ENCODE results near the gene CHST4. TPM values are rescaled to one million over a fixed set of nuclear protein-coding genes. Genes with fewer than 3 reads are reported as not detected.

CHST4 gene
- total RNA-seq, 1 donor from 2014 or later = 0.09 TPM

DNA sequence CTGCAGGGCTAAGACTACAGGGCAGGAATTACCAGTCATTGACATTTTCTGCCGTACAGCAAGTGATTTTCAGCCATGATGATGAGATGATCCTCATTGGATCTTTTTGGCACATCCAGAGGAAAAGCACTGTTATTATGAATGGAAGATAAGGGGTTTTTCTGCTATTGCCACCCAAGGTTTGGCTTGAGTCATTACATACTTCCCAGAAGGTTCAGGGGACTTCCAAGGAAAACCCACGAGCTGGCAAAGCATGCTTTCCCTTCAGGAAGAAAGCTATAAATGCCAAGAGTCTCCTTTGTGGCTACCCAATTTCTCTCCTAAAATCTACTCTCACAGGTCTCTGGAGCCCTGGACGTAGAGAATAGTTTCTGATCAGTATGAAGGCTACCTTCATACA is 6.1 kb downstream of the CHST4 start:
- Histone ChIP-seq H3K4me2 (ENCODE audit: low read length) (no peak overlapping the region), H3K27ac (ENCODE audit: low read depth, low read length) (no peak overlapping the region), H2AFZ (ENCODE audit: low read depth, low read length) (no peak overlapping the region), H3K27me3 (ENCODE audit: insufficient read depth, low read length) (no peaks in the 10 kb centered on the region), H3K4me1 (ENCODE audit: insufficient read depth, low read length) (no peaks in the 10 kb centered on the region), H3K9ac (ENCODE audit: low read length) (no peak overlapping the region), H3K79me2 (ENCODE audit: insufficient read depth, low read length) (no peaks in the 10 kb centered on the region), H3K36me3 (ENCODE audit: insufficient read depth, low read length) (no peaks in the 10 kb centered on the region), H3K4me3 (ENCODE audit: insufficient read depth, low read depth, low read length) (no peak overlapping the region), H3K9me3 (ENCODE audit: insufficient read depth, low read depth, low read length) (no peaks in the 10 kb centered on the region), H4K20me1 (ENCODE audit: insufficient read depth, low read length) (no peaks in the 10 kb centered on the region)
- no peaks in the 10 kb centered on the region for H3K4me1 Mint-ChIP-seq (ENCODE audit: low read depth, unreplicated experiment)
- no peaks in the 10 kb centered on the region for H3K36me3 Mint-ChIP-seq (ENCODE audit: low read depth, unreplicated experiment)
- TF ChIP-seq, protein P1, sequence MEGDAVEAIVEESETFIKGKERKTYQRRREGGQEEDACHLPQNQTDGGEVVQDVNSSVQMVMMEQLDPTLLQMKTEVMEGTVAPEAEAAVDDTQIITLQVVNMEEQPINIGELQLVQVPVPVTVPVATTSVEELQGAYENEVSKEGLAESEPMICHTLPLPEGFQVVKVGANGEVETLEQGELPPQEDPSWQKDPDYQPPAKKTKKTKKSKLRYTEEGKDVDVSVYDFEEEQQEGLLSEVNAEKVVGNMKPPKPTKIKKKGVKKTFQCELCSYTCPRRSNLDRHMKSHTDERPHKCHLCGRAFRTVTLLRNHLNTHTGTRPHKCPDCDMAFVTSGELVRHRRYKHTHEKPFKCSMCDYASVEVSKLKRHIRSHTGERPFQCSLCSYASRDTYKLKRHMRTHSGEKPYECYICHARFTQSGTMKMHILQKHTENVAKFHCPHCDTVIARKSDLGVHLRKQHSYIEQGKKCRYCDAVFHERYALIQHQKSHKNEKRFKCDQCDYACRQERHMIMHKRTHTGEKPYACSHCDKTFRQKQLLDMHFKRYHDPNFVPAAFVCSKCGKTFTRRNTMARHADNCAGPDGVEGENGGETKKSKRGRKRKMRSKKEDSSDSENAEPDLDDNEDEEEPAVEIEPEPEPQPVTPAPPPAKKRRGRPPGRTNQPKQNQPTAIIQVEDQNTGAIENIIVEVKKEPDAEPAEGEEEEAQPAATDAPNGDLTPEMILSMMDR (IDR thresholded peaks at IDR 0.05; ENCODE audit: insufficient read depth, low read depth, low read length) = no peak
- TF ChIP-seq EZH2 (IDR thresholded peaks at IDR 0.05; ENCODE audit: insufficient read depth, low read length) = no peak
- no peak overlapping the region for H3K27ac Mint-ChIP-seq (ENCODE audit: unreplicated experiment)
- H3K4me3 Mint-ChIP-seq (ENCODE audit: unreplicated experiment) = no peak overlapping the region
- no peaks in the 10 kb centered on the region for H3K27me3 Mint-ChIP-seq (ENCODE audit: low read depth, unreplicated experiment)
- FAIRE-seq (no peak), DNase-seq (ENCODE audit: low read depth) (no peak)
- H3K9me3 Mint-ChIP-seq (ENCODE audit: unreplicated experiment) = no peaks in the 10 kb centered on the region

DNA sequence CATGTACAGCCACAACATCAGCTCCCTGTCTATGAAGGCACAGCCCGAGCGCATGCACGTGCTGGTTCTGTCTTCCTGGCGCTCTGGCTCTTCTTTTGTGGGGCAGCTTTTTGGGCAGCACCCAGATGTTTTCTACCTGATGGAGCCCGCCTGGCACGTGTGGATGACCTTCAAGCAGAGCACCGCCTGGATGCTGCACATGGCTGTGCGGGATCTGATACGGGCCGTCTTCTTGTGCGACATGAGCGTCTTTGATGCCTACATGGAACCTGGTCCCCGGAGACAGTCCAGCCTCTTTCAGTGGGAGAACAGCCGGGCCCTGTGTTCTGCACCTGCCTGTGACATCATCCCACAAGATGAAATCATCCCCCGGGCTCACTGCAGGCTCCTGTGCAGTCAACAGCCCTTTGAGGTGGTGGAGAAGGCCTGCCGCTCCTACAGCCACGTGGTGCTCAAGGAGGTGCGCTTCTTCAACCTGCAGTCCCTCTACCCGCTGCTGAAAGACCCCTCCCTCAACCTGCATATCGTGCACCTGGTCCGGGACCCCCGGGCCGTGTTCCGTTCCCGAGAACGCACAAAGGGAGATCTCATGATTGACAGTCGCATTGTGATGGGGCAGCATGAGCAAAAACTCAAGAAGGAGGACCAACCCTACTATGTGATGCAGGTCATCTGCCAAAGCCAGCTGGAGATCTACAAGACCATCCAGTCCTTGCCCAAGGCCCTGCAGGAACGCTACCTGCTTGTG is 10.7 kb downstream of the CHST4 start:
- no peak for DNase-seq (ENCODE audit: low read depth)
- Mint-ChIP-seq H3K4me1 (ENCODE audit: low read depth, unreplicated experiment) (no peaks in the 10 kb centered on the region), H3K4me3 (ENCODE audit: unreplicated experiment) (no peak overlapping the region), H3K9me3 (ENCODE audit: unreplicated experiment) (no peaks in the 10 kb centered on the region), H3K27ac (ENCODE audit: unreplicated experiment) (no peak overlapping the region), H3K36me3 (ENCODE audit: low read depth, unreplicated experiment) (no peaks in the 10 kb centered on the region), H3K27me3 (ENCODE audit: low read depth, unreplicated experiment) (peaks cover 7% of the 10 kb centered on the region)
- TF ChIP-seq EZH2 (IDR thresholded peaks at IDR 0.05; ENCODE audit: insufficient read depth, low read length) = no peak
- TF ChIP-seq, protein P1 (IDR thresholded peaks at IDR 0.05; ENCODE audit: insufficient read depth, low read depth, low read length) = no peak
- no peaks in the 10 kb centered on the region for H3K9me3 ChIP-seq (ENCODE audit: insufficient read depth, low read depth, low read length)
- no peak for FAIRE-seq
- H3K4me3 ChIP-seq (ENCODE audit: insufficient read depth, low read depth, low read length) = no peak overlapping the region
- H3K79me2 ChIP-seq (ENCODE audit: insufficient read depth, low read length) = no peaks in the 10 kb centered on the region
- H3K4me1 ChIP-seq (ENCODE audit: insufficient read depth, low read length) = no peaks in the 10 kb centered on the region
- no peak overlapping the region for H3K4me2 ChIP-seq (ENCODE audit: low read length)
- H3K9ac ChIP-seq (ENCODE audit: low read length) = no peak overlapping the region
- H2AFZ ChIP-seq (ENCODE audit: low read depth, low read length) = no peak overlapping the region
- H4K20me1 ChIP-seq (ENCODE audit: insufficient read depth, low read length) = no peaks in the 10 kb centered on the region
- no peaks in the 10 kb centered on the region for H3K27me3 ChIP-seq (ENCODE audit: insufficient read depth, low read length)
- H3K27ac ChIP-seq (ENCODE audit: low read depth, low read length) = no peak overlapping the region
- no peaks in the 10 kb centered on the region for H3K36me3 ChIP-seq (ENCODE audit: insufficient read depth, low read length)

DNA sequence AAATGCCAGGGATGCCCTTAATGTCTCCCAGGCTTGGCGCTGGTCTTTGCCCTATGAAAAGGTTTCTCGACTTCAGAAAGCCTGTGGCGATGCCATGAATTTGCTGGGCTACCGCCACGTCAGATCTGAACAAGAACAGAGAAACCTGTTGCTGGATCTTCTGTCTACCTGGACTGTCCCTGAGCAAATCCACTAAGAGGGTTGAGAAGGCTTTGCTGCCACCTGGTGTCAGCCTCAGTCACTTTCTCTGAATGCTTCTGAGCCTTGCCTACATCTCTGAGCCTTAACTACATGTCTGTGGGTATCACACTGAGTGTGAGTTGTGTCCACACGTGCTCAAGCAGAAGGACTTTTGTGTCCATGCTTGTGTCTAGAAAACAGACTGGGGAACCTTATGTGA is 11.4 kb downstream of the CHST4 start:
- no peak overlapping the region for H3K27ac Mint-ChIP-seq (ENCODE audit: unreplicated experiment)
- peak; percentile 29 for FAIRE-seq
- no peak overlapping the region for H2AFZ ChIP-seq (ENCODE audit: low read depth, low read length)

More for the DNA sequence above, 11.4 kb downstream of the CHST4 start:
- Mint-ChIP-seq H3K4me1 (ENCODE audit: low read depth, unreplicated experiment) (no peaks in the 10 kb centered on the region), H3K4me3 (ENCODE audit: unreplicated experiment) (no peak overlapping the region), H3K36me3 (ENCODE audit: low read depth, unreplicated experiment) (no peaks in the 10 kb centered on the region), H3K9me3 (ENCODE audit: unreplicated experiment) (no peaks in the 10 kb centered on the region), H3K27me3 (ENCODE audit: low read depth, unreplicated experiment) (peaks cover 7% of the 10 kb centered on the region)
- Histone ChIP-seq H3K4me3 (ENCODE audit: insufficient read depth, low read depth, low read length) (no peak overlapping the region), H3K27me3 (ENCODE audit: insufficient read depth, low read length) (no peaks in the 10 kb centered on the region), H4K20me1 (ENCODE audit: insufficient read depth, low read length) (no peaks in the 10 kb centered on the region), H3K4me1 (ENCODE audit: insufficient read depth, low read length) (no peaks in the 10 kb centered on the region), H3K27ac (ENCODE audit: low read depth, low read length) (no peak overlapping the region), H3K36me3 (ENCODE audit: insufficient read depth, low read length) (no peaks in the 10 kb centered on the region), H3K79me2 (ENCODE audit: insufficient read depth, low read length) (no peaks in the 10 kb centered on the region), H3K9me3 (ENCODE audit: insufficient read depth, low read depth, low read length) (no peaks in the 10 kb centered on the region), H3K9ac (ENCODE audit: low read length) (no peak overlapping the region), H3K4me2 (ENCODE audit: low read length) (no peak overlapping the region)
- TF ChIP-seq EZH2 (IDR thresholded peaks at IDR 0.05; ENCODE audit: insufficient read depth, low read length) = no peak
- TF ChIP-seq, protein P1 (IDR thresholded peaks at IDR 0.05; ENCODE audit: insufficient read depth, low read depth, low read length) = peak; percentile 62
- peak; percentile 9 for DNase-seq (ENCODE audit: low read depth)
